Activated T-helper 1 cell treated with anti-CD3 and anti-CD28 coated beads, Interleukin-12 subunit alpha, Interleukin-12 subunit beta, Interleukin-2, Interleukin-4 antibody, amounts not matched to agents 30 ng/mL and 10 ng/mL and 1 ng/mL, durations not matched to agents 14 hours and 24 hours and 36 hours (primary cell): ENCODE measurements around the gene WIPI1. TPM values are rescaled to one million over a fixed set of nuclear protein-coding genes. Genes with fewer than 3 reads are reported as not detected.

Experiments
- DNase-seq: peaks from one replicate; pipeline ENCODE4 v3.0.0; 2021; ENCODE audit warnings: low spot score
- H3K27ac Mint-ChIP-seq: one replicate; pipeline ENCODE4 v1.8.0; 2021; ENCODE audit warnings: mild to moderate bottlenecking, mixed read lengths
- H3K27me3 Mint-ChIP-seq: one replicate; pipeline ENCODE4 v1.8.0; 2022; ENCODE audit warnings: mild to moderate bottlenecking, moderate library complexity, mixed read lengths; ENCODE audit not compliant: insufficient read depth
- H3K36me3 Mint-ChIP-seq: one replicate; pipeline ENCODE4 v1.8.0; 2021; ENCODE audit warnings: low read depth, mixed read lengths
- H3K4me1 Mint-ChIP-seq: one replicate; pipeline ENCODE4 v1.8.0; 2021; ENCODE audit warnings: low read depth, mixed read lengths
- H3K4me3 Mint-ChIP-seq: one replicate; pipeline ENCODE4 v1.8.0; 2021; ENCODE audit warnings: mild to moderate bottlenecking, moderate library complexity, mixed read lengths
- H3K9me3 Mint-ChIP-seq: one replicate; pipeline ENCODE4 v1.8.0; 2021; ENCODE audit warnings: mixed read lengths
- intact Hi-C: fragments of 100-400 bp; cut with micrococcal nuclease; formaldehyde crosslinking; loops from one replicate; pipeline ENCODE4 v1.15.1; 2024
- total RNA-seq: library from RNA; stranded (reverse); gene quantifications from 2 replicates; pipeline ENCODE4 v1.2.3, GENCODE V29; 2022

The WIPI1 gene
- total RNA-seq, 1 donor from 2014 or later, result 11.5 TPM

DNA sequence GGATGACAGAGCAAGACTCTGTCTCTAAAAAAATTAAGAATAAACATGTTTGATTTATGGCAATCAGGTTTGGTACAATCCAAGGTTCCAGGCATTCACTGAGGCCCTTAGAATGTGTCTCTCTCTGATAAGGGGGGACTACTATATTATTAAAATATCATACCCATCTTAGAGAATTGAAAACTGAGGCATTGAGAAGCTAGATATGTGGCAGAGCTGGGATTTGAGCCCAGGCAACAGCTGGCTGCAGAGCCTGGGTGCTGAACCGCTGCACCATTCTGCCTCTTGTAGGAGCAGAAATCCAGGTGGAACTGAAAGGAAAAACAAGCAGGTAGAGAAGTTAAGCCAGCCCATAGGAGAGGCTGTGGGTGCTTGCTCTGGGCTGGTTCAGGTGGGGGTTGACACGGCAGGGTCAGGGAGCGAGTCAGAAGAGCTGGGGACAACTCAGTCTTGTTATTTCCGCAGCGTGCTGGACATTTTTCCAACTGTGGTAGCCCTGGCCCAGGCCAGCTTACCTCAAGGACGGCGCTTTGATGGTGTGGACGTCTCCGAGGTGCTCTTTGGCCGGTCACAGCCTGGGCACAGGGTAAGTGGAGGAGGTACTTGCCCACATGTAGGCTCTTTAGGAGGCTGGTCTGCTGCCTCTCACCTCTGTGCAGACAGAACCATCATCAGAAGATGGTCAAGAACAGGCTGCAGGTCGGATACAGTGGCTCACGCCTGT lies 62.5 kb downstream of the WIPI1 start:
- peaks cover 27% of the 10 kb centered on the region for H3K4me1 Mint-ChIP-seq
- H3K27me3 Mint-ChIP-seq, result no peaks in the 10 kb centered on the region
- H3K36me3 Mint-ChIP-seq, result peaks cover 3% of the 10 kb centered on the region
- peaks cover 6% of the 10 kb centered on the region for H3K9me3 Mint-ChIP-seq
- intact Hi-C loops, result no loop called here
- no peak overlapping the region for H3K4me3 Mint-ChIP-seq
- H3K27ac Mint-ChIP-seq, result no peak overlapping the region
- no peak for DNase-seq

GRCh38 chr17:68391561-68392268 lies 65.6 kb downstream of the WIPI1 start:
- Mint-ChIP-seq H3K27me3 (no peaks in the 10 kb centered on the region), H3K9me3 (peaks cover 6% of the 10 kb centered on the region), H3K27ac (no peak overlapping the region), H3K36me3 (peaks cover 3% of the 10 kb centered on the region), H3K4me1 (peaks cover 7% of the 10 kb centered on the region), H3K4me3 (no peak overlapping the region)
- intact Hi-C loops, result no loop called here
- no peak for DNase-seq

GRCh38 chr17:68390888-68391545 lies 66.3 kb downstream of the WIPI1 start:
- no peak for DNase-seq
- H3K27ac Mint-ChIP-seq, result no peak overlapping the region
- intact Hi-C loops, result no loop called here
- no peaks in the 10 kb centered on the region for H3K27me3 Mint-ChIP-seq
- H3K9me3 Mint-ChIP-seq, result peaks cover 6% of the 10 kb centered on the region
- no peak overlapping the region for H3K4me3 Mint-ChIP-seq
- H3K4me1 Mint-ChIP-seq, result peaks cover 4% of the 10 kb centered on the region
- peaks cover 3% of the 10 kb centered on the region for H3K36me3 Mint-ChIP-seq

- no peak for DNase-seq
- intact Hi-C loops, result no loop called here
- H3K4me1 Mint-ChIP-seq, result peaks cover 15% of the 10 kb centered on the region
- H3K4me3 Mint-ChIP-seq, result no peak overlapping the region
- H3K27me3 Mint-ChIP-seq, result no peaks in the 10 kb centered on the region
- peaks cover 4% of the 10 kb centered on the region for H3K36me3 Mint-ChIP-seq
- H3K27ac Mint-ChIP-seq, result no peak overlapping the region
- H3K9me3 Mint-ChIP-seq, result no peaks in the 10 kb centered on the region
Measured at GRCh38 chr17:68389041-68389440, 68.3 kb downstream of the WIPI1 start.

GRCh38 chr17:68387435-68388218 lies 69.7 kb downstream of the WIPI1 start:
- no peaks in the 10 kb centered on the region for H3K27me3 Mint-ChIP-seq
- H3K9me3 Mint-ChIP-seq, result no peaks in the 10 kb centered on the region
- DNase-seq, result no peak
- no peak overlapping the region for H3K27ac Mint-ChIP-seq
- peaks cover 4% of the 10 kb centered on the region for H3K36me3 Mint-ChIP-seq
- peaks cover 29% of the 10 kb centered on the region for H3K4me1 Mint-ChIP-seq
- no peak overlapping the region for H3K4me3 Mint-ChIP-seq
- intact Hi-C loops, result no loop called here

DNA sequence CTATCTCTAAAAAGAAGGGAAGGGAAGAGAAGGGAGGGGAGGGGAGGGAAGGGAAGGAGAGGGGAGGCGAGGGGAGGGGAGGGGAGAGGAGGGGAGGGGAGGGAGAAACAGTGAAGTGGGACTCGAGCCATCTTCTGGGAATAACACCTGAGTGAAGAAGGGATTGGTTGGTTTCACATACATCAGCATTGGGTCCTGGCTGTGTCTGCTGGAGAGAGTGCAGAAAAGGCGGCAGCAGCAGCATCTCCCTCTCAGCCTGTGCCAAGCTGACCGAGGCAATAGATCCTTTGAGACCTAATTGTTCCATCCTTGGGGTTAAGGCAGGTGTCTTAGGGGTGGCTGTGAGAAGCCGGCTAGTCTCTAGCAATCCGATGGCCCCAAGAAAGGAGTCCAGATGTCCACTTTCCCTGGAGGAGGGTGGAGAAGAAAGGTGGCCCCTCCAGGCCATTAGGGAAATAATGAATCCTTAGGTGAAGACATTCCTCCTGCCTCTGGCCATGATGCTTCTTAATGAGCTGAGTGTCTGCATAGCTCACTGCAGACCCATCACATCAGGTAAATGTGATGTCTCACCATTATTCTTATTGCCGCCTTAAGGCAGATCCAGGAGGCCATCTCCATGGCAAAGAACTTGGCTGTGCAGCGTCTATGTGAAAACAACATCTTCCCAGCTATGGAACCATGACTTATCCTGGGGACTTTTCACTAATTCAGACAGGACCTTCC lies 71.6 kb downstream of the WIPI1 start:
- peaks cover 35% of the 10 kb centered on the region for H3K4me1 Mint-ChIP-seq
- H3K4me3 Mint-ChIP-seq, result no peak overlapping the region
- no peaks in the 10 kb centered on the region for H3K9me3 Mint-ChIP-seq
- H3K36me3 Mint-ChIP-seq, result peaks cover 4% of the 10 kb centered on the region
- H3K27me3 Mint-ChIP-seq, result peaks cover 8% of the 10 kb centered on the region
- intact Hi-C loops, result no loop called here
- no peak overlapping the region for H3K27ac Mint-ChIP-seq
- no peak for DNase-seq

- no peak overlapping the region for H3K27ac Mint-ChIP-seq
- peaks cover 35% of the 10 kb centered on the region for H3K4me1 Mint-ChIP-seq
Measured at GRCh38 chr17:68384941-68385340, 72.4 kb downstream of the WIPI1 start.

DNA sequence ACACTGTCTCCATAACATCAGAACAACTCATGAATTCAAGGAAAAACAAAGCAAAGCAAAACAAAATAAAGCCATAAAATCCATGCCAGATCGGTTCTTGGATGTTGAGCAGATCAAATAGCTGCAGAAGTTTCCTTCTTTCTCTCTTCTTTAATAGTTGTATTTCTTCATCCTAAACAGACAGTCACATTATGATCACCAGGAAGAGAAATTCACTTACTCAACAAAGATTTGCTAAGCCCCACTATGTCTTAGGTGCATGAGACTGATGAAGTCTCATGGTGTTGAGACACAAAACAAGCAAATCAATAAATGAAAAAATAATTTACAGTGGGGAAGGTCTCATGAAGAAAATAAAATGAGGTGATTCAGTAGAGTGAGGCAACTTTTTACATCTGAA lies 72.8 kb downstream of the WIPI1 start:
- peaks cover 5% of the 10 kb centered on the region for H3K36me3 Mint-ChIP-seq
- intact Hi-C loops, result loop anchor here (1.0 to 5.0 kb wide), 2 partner anchors 28 to 37 kb away; no protein-coding TSS in a partner anchor
- H3K9me3 Mint-ChIP-seq, result no peaks in the 10 kb centered on the region
- H3K27ac Mint-ChIP-seq, result peak overlapping the region; percentile 52
- peaks cover 35% of the 10 kb centered on the region for H3K4me1 Mint-ChIP-seq
- peak overlapping the region; percentile 12 for H3K4me3 Mint-ChIP-seq
- DNase-seq, result no peak
- peaks cover 8% of the 10 kb centered on the region for H3K27me3 Mint-ChIP-seq

More at GRCh38 chr17:68384941-68385340, 72.4 kb downstream of the WIPI1 start:
- H3K4me3 Mint-ChIP-seq, result no peak overlapping the region
- H3K27me3 Mint-ChIP-seq, result peaks cover 8% of the 10 kb centered on the region
- intact Hi-C loops, result loop anchor here (1.0 to 5.0 kb wide), 2 partner anchors 29 to 38 kb away; no protein-coding TSS in a partner anchor
- H3K36me3 Mint-ChIP-seq, result peaks cover 5% of the 10 kb centered on the region
- no peaks in the 10 kb centered on the region for H3K9me3 Mint-ChIP-seq
- no peak for DNase-seq

- Mint-ChIP-seq H3K36me3 (peaks cover 5% of the 10 kb centered on the region), H3K27ac (peak overlapping the region; percentile 52), H3K27me3 (peaks cover 8% of the 10 kb centered on the region), H3K4me3 (peak overlapping the region; percentile 12), H3K4me1 (peaks cover 35% of the 10 kb centered on the region), H3K9me3 (no peaks in the 10 kb centered on the region)
- intact Hi-C loops, result loop anchor here (1.0 to 5.0 kb wide), 2 partner anchors 27 to 36 kb away; no protein-coding TSS in a partner anchor
- peak; percentile 17 for DNase-seq
Measured at GRCh38 chr17:68383443-68384321, 73.6 kb downstream of the WIPI1 start.

GRCh38 chr17:68383120-68383442 lies 74.2 kb downstream of the WIPI1 start:
- no peak overlapping the region for H3K4me3 Mint-ChIP-seq
- peaks cover 35% of the 10 kb centered on the region for H3K4me1 Mint-ChIP-seq
- peaks cover 5% of the 10 kb centered on the region for H3K36me3 Mint-ChIP-seq
- no peak overlapping the region for H3K27ac Mint-ChIP-seq
- intact Hi-C loops, result loop anchor here (5.0 kb wide), 1 partner anchor 36 kb away; no protein-coding TSS in a partner anchor
- peaks cover 8% of the 10 kb centered on the region for H3K27me3 Mint-ChIP-seq
- no peaks in the 10 kb centered on the region for H3K9me3 Mint-ChIP-seq
- no peak for DNase-seq

GRCh38 chr17:68382582-68383085 lies 74.7 kb downstream of the WIPI1 start:
- no peak overlapping the region for H3K4me3 Mint-ChIP-seq
- intact Hi-C loops, result loop anchor here (5.0 kb wide), 1 partner anchor 35 kb away; no protein-coding TSS in a partner anchor
- H3K4me1 Mint-ChIP-seq, result peaks cover 35% of the 10 kb centered on the region
- H3K36me3 Mint-ChIP-seq, result peaks cover 5% of the 10 kb centered on the region
- H3K27me3 Mint-ChIP-seq, result peaks cover 8% of the 10 kb centered on the region
- H3K27ac Mint-ChIP-seq, result no peak overlapping the region
- H3K9me3 Mint-ChIP-seq, result no peaks in the 10 kb centered on the region
- no peak for DNase-seq
